Testis (tissue), 2 donors: ENCODE results near the gene ASAH2B.

ENCODE experiments used
- CTCF ChIP-seq, 3 experiments: fragments of 450-650 bp in 2 of 3; fragments of 200-600 bp in 1 of 3; sonication (generic) in 1 of 3; IDR thresholded peaks; one replicate each; pipeline ENCODE4 v1.5.1; 2016 to 2019; ENCODE audit warnings: antibody characterized with exemption in 3 of 3, mild to moderate bottlenecking in 2 of 3, moderate library complexity in 1 of 3
- POLR2A ChIP-seq: fragments of 450-650 bp; IDR thresholded peaks from one replicate; pipeline ENCODE4 v1.6.1; 2017; ENCODE audit warnings: antibody characterized with exemption, mild to moderate bottlenecking, moderate library complexity

- no peak for TF ChIP-seq POLR2A
- TF ChIP-seq CTCF (IDR thresholded peaks at IDR 0.05) = no peak
Measured at GRCh38 chr10:50794490-50794889, 54.8 kb downstream of the ASAH2B start.
